Endothelial cell of umbilical vein (primary cell): ENCODE results near the gene TLX3. TPM values are rescaled to one million over a fixed set of nuclear protein-coding genes. Genes with fewer than 3 reads are reported as not detected.

Experiments used
- BruUV-seq: library from RNA; stranded (reverse); fragments of 400-500 nt; replicated peaks from 2 replicates; lab custom pipeline; 2021; lab: Mats Ljungman, UMichigan
- CTCF ChIA-PET: fragments of 300-600, 350-600 bp; sonication (Branson Sonifier 250); formaldehyde crosslinking; loops from one replicate; lab custom pipeline; 2021; ENCODE audit warnings: antibody characterized with exemption, inconsistent platforms; lab: Charles Lee
- POLR2A ChIA-PET: fragments of 300-600, 350-600 bp; sonication (Branson Sonifier 250); formaldehyde crosslinking; loops from one replicate; lab custom pipeline; 2021; ENCODE audit warnings: antibody characterized with exemption, inconsistent platforms; lab: Charles Lee
- DNase-seq: peaks from one replicate; pipeline ENCODE4 v3.0.0-alpha.2; 2011; ENCODE audit warnings: low read depth, low spot score
- FAIRE-seq: peaks from 2 replicates; lab custom pipeline; 2011; peaks lifted over from hg19 to GRCh38; lab: Jason Lieb, UNC
- H2AFZ ChIP-seq: 2 replicates; pipeline ENCODE4 v1.6.0; 2012; ENCODE audit warnings: low read depth, low read length, control low read depth, inconsistent platforms
- H3K27ac ChIP-seq: 2 replicates; pipeline ENCODE4 v1.5.1; 2011; ENCODE audit warnings: low read depth, mild to moderate bottlenecking, control low read depth, low read length, moderate library complexity; ENCODE audit not compliant: insufficient read depth
- H3K27me3 ChIP-seq, 2 experiments: 2 replicates each; pipeline versions ENCODE4 v1.6.0 to v1.6.1; 2011; ENCODE audit warnings: low read length in 2 of 2, mixed read lengths in 1 of 2; ENCODE audit not compliant: control insufficient read depth in 2 of 2, insufficient read depth in 2 of 2
- H3K36me3 ChIP-seq, 2 experiments: 2 replicates in 1 of 2; 3 replicates in 1 of 2; pipeline ENCODE4 v1.5.1; 2011; ENCODE audit warnings: low read length in 2 of 2, mild to moderate bottlenecking in 1 of 2, moderate library complexity in 1 of 2; ENCODE audit not compliant: control insufficient read depth in 2 of 2, insufficient read depth in 2 of 2; ENCODE audit errors: extremely low read depth in 1 of 2
- H3K4me1 ChIP-seq: 3 replicates; pipeline ENCODE4 v1.5.1; 2011; ENCODE audit warnings: mild to moderate bottlenecking, low read length; ENCODE audit not compliant: control insufficient read depth, insufficient read depth; ENCODE audit errors: extremely low read depth
- H3K4me2 ChIP-seq: 2 replicates; pipeline ENCODE4 v1.6.1; 2011; ENCODE audit warnings: low read length, control low read depth, mixed read lengths; ENCODE audit not compliant: insufficient read depth
- H3K4me3 ChIP-seq, 3 experiments: fragments of 200-600 bp in 1 of 3; sonication (generic), shearing (Covaris generic) in 1 of 3; replicated peaks in 1 of 3; 2 replicates each; pipeline ENCODE4 v1.5.1; 2011 to 2016; ENCODE audit warnings: control low read depth in 3 of 3, low read length in 3 of 3, mild to moderate bottlenecking in 2 of 3, inconsistent platforms in 1 of 3, low read depth in 1 of 3, moderate library complexity in 1 of 3; ENCODE audit not compliant: insufficient read depth in 1 of 3
- H3K79me2 ChIP-seq: 2 replicates; pipeline ENCODE4 v1.6.0; 2012; ENCODE audit warnings: low read length, inconsistent platforms; ENCODE audit not compliant: control insufficient read depth, insufficient read depth
- H3K9ac ChIP-seq: replicated peaks from 2 replicates; pipeline ENCODE3; 2011; ENCODE audit warnings: low read length, control low read depth; ENCODE audit not compliant: insufficient read depth; ENCODE audit errors: extremely low read depth
- H3K9me1 ChIP-seq: replicated peaks from 3 replicates; pipeline ENCODE4 v1.6.0; 2011; ENCODE audit warnings: mild to moderate bottlenecking, low read length; ENCODE audit not compliant: control insufficient read depth, insufficient read depth; ENCODE audit errors: extremely low read depth
- H3K9me3 ChIP-seq: replicated peaks from 2 replicates; pipeline ENCODE4 v1.5.1; 2012; ENCODE audit warnings: low read length, inconsistent platforms; ENCODE audit not compliant: control insufficient read depth, insufficient read depth
- H4K20me1 ChIP-seq: replicated peaks from 2 replicates; pipeline ENCODE3; 2011; ENCODE audit warnings: mild to moderate bottlenecking, low read length; ENCODE audit not compliant: control insufficient read depth, insufficient read depth; ENCODE audit errors: extremely low read depth
- EZH2 ChIP-seq: IDR thresholded peaks from 2 replicates; pipeline ENCODE4 v1.6.1; 2012; ENCODE audit warnings: borderline replicate concordance, low read depth, mild to moderate bottlenecking, moderate library complexity, low read length, inconsistent platforms; ENCODE audit not compliant: severe bottlenecking
- FOS ChIP-seq: IDR thresholded peaks from 2 replicates; pipeline ENCODE4 v1.6.1; 2011; ENCODE audit warnings: mild to moderate bottlenecking, low read length, moderate library complexity, borderline replicate concordance; ENCODE audit not compliant: insufficient read depth
- GATA2 ChIP-seq: IDR thresholded peaks from 2 replicates; pipeline ENCODE4 v1.7.0; 2011; ENCODE audit warnings: low read depth, mild to moderate bottlenecking, moderate library complexity, mixed read lengths, low read length; ENCODE audit not compliant: insufficient read length, insufficient read depth
- JUN ChIP-seq: IDR thresholded peaks from 2 replicates; pipeline ENCODE4 v1.6.1; 2011; ENCODE audit warnings: borderline replicate concordance, low read depth; ENCODE audit not compliant: insufficient read length, insufficient read depth
- MYC ChIP-seq: IDR thresholded peaks from one replicate; pipeline ENCODE4 v1.6.1; 2011; ENCODE audit warnings: mild to moderate bottlenecking, low read depth, low read length
- POLR2A ChIP-seq: IDR thresholded peaks from 2 replicates; pipeline ENCODE4 v1.6.1; 2012; ENCODE audit warnings: low read depth, mild to moderate bottlenecking, control low read depth, low read length
- POLR2AphosphoS5 ChIP-seq: IDR thresholded peaks from 2 replicates; pipeline ENCODE4 v1.6.1; 2012; ENCODE audit warnings: low read depth, mild to moderate bottlenecking, control low read depth, low read length, moderate library complexity; ENCODE audit not compliant: insufficient read depth
- dilution Hi-C: fragments of 300-500 bp; cut with MboI; formaldehyde crosslinking; loops from one replicate; pipeline ENCODE4 v1.15.0; 2019; ENCODE audit warnings: low sequenced_read_pairs; ENCODE audit not compliant: extremely low pct_ligation_motif_present
- intact Hi-C: fragments of 100-400 bp; cut with micrococcal nuclease; formaldehyde crosslinking; loops from one replicate; pipeline ENCODE4 v1.10.0; 2022
- polyA plus RNA-seq, 4 experiments: library from polyadenylated mRNA; depleted of rRNA in 3 of 4; stranded (reverse) in 3 of 4; unstranded in 1 of 4; fragments of >200 nt; gene quantifications; 2 replicates each; pipeline versions ENCODE4 v1.2.1 to v1.2.3, GENCODE V29; 2011 to 2012; ENCODE audit warnings: missing spikeins in 1 of 4
- total RNA-seq: library from RNA; stranded (reverse); gene quantifications from 2 replicates; pipeline ENCODE4 v1.2.3, GENCODE V29; 2021
- TF ChIP-seq, protein P1 (sequence below): IDR thresholded peaks from 2 replicates; pipeline ENCODE4 v1.6.1; 2011; ENCODE audit not compliant: insufficient read depth, insufficient read length
- TF ChIP-seq, protein P2 (sequence below), 2 donors: IDR thresholded peaks; 1 replicate in 1 of 2; 2 replicates in 1 of 2; pipeline ENCODE4 v1.5.1; 2011; ENCODE audit warnings: low read length in 2 of 2, mild to moderate bottlenecking in 2 of 2, moderate library complexity in 2 of 2, control low read depth in 1 of 2, inconsistent platforms in 1 of 2, low read depth in 1 of 2; ENCODE audit not compliant: insufficient read depth in 1 of 2; ENCODE audit errors: extremely low read depth in 1 of 2

Gene TLX3
- total and polyA plus RNA-seq, 2 donors (not counting 3 experiments of a cell fraction or from before 2014, with no cell fraction given), result not detected

DNA sequence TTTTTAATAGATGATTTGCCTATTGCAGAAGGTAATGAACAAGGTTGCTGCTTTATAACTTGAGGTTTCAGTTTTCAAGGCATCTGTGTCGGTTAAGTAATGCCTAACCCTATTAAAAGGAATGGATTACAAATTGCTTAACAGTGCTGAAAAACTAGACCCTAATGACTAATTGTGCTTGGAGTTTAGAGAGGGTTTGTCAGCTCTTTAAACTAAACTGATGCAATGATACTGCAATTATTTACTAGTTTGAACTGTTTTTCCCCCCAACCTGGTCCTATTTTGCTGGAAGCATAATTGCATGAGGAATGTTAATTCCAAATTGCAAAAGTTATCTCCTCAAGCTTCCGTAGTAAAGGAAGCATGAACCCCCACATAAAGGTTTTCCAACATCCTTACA lies 39.3 kb upstream of the TLX3 start:
- no TSS peak for BruUV-seq
- Histone ChIP-seq H3K9me1 (no peaks in the 10 kb centered on the region), H3K4me3 (no peak overlapping the region), H3K27ac (no peak overlapping the region), H3K4me1 (no peaks in the 10 kb centered on the region), H2AFZ (no peak overlapping the region), H4K20me1 (no peaks in the 10 kb centered on the region), H3K79me2 (no peaks in the 10 kb centered on the region), H3K9ac (no peak overlapping the region), H3K9me3 (no peaks in the 10 kb centered on the region), H3K4me2 (no peak overlapping the region), H3K27me3 (no peaks in the 10 kb centered on the region), H3K36me3 (no peaks in the 10 kb centered on the region)
- TF ChIP-seq JUN, result no peak
- TF ChIP-seq, protein P1, sequence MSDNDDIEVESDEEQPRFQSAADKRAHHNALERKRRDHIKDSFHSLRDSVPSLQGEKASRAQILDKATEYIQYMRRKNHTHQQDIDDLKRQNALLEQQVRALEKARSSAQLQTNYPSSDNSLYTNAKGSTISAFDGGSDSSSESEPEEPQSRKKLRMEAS, result no peak
- no peak for TF ChIP-seq MYC
- TF ChIP-seq POLR2A, result no peak
- TF ChIP-seq, protein P2, sequence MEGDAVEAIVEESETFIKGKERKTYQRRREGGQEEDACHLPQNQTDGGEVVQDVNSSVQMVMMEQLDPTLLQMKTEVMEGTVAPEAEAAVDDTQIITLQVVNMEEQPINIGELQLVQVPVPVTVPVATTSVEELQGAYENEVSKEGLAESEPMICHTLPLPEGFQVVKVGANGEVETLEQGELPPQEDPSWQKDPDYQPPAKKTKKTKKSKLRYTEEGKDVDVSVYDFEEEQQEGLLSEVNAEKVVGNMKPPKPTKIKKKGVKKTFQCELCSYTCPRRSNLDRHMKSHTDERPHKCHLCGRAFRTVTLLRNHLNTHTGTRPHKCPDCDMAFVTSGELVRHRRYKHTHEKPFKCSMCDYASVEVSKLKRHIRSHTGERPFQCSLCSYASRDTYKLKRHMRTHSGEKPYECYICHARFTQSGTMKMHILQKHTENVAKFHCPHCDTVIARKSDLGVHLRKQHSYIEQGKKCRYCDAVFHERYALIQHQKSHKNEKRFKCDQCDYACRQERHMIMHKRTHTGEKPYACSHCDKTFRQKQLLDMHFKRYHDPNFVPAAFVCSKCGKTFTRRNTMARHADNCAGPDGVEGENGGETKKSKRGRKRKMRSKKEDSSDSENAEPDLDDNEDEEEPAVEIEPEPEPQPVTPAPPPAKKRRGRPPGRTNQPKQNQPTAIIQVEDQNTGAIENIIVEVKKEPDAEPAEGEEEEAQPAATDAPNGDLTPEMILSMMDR (IDR thresholded peaks at IDR 0.05; ENCODE audit: extremely low read depth in 1 of 2, insufficient read depth in 1 of 2, low read depth in 1 of 2, low read length in 2 of 2), result no peak
- TF ChIP-seq EZH2, result no peak
- no peak for TF ChIP-seq FOS
- TF ChIP-seq GATA2, result no peak
- no peak for TF ChIP-seq POLR2AphosphoS5
- no peak for FAIRE-seq
- DNase-seq, result no peak
- POLR2A ChIA-PET, result no interaction called here
- intact Hi-C loops, result loop anchor here (5.0 kb wide), 1 partner anchor 282 kb away; no protein-coding TSS in a partner anchor
- dilution Hi-C loops, result no loop called here
- CTCF ChIA-PET, result interaction anchor here (1.4 kb wide), 1 partner anchor 49 kb away, joined by 4 read pairs; no protein-coding TSS in a partner anchor
